DLD1 (cell line): Measurements from ENCODE around the gene GRWD1.

Experiments
- in situ Hi-C: cut with HindIII; loops from 2 replicates; pipeline ENCODE4 v1.10.0; 2017; ENCODE audit warnings: low sequenced_read_pairs

GRWD1 gene

GRCh38 chr19:48445606-48446481, at the start of gene GRWD1:
Gene GRWD1, plus strand, starts transcription at chr19:48445983. Its CDS starts 23 bp downstream, at chr19:48446006.
- in situ Hi-C loops: loop anchor here (25.0 kb wide), 1 partner anchor 109 kb away; the partner anchor contains the start of gene EMP3

GRCh38 chr19:48396016-48396823, 49.6 kb upstream of the GRWD1 start:
- in situ Hi-C loops: no loop called here

DNA sequence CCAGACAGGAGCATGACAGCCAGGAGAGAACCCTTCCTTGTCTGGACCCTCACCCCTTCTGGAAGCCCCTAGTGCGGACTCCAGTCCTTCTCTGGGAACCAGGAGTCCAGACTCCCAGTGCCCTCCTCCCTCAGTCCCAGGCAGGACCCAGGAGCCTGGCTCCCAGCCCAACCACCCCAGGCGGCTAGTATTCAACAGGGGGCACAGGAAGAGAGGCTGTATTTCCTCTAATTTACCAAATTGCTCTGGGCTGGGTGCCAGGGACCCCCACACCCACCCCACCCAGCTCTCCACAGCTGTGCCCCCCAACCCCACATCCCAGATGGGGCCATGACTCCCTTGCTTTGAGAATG, 49.0 kb upstream of the GRWD1 start:
- in situ Hi-C loops: no loop called here

GRCh38 chr19:48397263-48398101, 48.3 kb upstream of the GRWD1 start:
- in situ Hi-C loops: no loop called here

- in situ Hi-C loops: no loop called here
Observed at GRCh38 chr19:48398102-48398374, 47.7 kb upstream of the GRWD1 start.

- in situ Hi-C loops: no loop called here
Observed at GRCh38 chr19:48398375-48399235, 47.2 kb upstream of the GRWD1 start.

GRCh38 chr19:48400018-48400742, 45.6 kb upstream of the GRWD1 start:
- in situ Hi-C loops: no loop called here

DNA sequence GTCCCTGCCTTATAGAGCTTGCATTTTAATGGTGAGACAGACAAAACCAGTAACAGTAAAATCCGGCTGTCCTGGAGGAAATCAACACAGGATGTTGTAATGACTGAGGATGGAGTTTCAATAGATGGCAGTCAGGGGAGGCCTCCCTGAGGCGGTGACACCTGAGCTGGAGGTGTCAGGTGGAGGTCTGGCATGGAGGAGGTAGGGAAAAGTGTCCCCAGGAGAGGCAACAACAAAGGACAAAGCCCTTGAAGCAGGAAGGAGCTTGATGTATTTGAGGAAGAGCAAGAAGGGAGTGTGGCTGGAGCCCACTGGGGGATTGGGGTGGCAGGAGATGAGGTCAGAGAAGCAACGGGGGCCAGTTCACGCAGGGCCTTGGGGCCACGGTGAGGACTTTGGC, 44.5 kb upstream of the GRWD1 start:
- in situ Hi-C loops: no loop called here

- in situ Hi-C loops: no loop called here
Observed at GRCh38 chr19:48403606-48404005, 42.2 kb upstream of the GRWD1 start.

- in situ Hi-C loops: no loop called here
Observed at GRCh38 chr19:48405010-48405659, 40.6 kb upstream of the GRWD1 start.

DNA sequence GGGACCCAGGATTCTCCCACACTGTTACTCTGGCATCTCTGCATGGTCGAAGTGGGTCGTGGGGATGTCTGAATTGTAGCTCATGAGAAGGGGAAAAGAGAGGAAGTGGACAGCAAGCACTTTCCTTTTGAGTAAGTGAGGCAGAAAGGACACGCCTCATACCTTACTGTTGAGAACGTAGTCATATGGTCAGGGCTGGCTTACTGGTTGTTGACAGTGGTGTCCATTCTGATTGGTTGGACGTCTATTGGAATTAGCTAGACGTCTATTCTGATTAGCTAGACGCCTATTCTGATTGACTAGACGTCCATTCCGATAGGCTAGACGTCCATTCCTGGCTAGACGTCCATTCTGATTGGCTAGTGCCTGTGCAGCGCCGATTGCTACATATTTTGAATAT, 39.9 kb upstream of the GRWD1 start:
- in situ Hi-C loops: no loop called here

DNA sequence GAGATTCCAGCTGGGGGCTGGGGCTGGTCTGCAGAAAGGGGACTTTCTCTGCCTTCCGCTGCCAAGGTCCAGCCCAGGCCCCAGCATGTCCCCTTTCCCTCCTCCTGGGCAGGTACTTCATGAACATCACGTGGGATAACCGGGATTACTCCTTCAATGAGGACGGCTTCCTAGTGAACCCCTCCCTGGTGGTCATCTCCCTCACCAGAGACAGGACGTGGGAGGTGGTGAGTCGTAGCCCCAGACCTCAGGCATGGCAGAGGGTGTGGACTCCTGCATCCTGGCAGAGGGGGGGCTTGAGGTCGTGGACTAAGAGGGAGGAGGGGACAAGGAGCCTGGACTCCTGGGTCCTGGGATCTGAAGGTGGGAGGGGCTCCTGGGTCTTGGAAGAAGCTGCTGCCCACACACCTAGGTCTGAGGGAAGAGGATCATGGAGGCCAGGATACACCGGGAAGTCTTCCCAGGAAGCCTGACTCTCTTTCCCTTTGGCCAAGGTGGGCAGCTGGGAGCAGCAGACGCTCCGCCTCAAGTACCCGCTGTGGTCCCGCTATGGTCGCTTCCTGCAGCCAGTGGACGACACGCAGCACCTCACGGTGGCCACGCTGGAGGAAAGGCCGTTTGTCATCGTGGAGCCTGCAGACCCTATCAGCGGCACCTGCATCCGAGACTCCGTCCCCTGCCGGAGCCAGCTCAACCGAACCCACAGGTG, 31.8 kb upstream of the GRWD1 start:
- in situ Hi-C loops: no loop called here

- in situ Hi-C loops: no loop called here
Observed at GRCh38 chr19:48415395-48415794, 30.4 kb upstream of the GRWD1 start.

DNA sequence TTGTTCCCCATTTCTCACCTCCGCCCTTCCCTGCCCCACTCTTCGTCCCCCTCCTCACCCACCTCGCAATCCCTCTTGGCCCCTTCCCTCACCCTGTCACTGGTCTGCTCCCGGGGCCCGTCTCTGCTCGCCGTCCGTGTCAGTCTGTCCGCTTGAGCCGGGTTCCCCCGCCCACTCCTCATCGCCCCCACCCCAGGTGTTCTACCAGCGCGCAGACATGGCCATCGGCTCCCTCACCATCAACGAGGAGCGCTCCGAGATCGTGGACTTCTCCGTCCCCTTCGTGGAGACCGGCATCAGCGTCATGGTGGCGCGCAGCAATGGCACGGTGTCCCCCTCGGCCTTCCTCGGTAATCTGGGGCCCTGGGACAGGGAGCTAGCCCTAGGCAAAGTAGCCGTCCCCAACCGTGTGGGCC, 30.0 kb upstream of the GRWD1 start:
- in situ Hi-C loops: no loop called here

GRCh38 chr19:48417421-48417820, 28.4 kb upstream of the GRWD1 start:
- in situ Hi-C loops: no loop called here

DNA sequence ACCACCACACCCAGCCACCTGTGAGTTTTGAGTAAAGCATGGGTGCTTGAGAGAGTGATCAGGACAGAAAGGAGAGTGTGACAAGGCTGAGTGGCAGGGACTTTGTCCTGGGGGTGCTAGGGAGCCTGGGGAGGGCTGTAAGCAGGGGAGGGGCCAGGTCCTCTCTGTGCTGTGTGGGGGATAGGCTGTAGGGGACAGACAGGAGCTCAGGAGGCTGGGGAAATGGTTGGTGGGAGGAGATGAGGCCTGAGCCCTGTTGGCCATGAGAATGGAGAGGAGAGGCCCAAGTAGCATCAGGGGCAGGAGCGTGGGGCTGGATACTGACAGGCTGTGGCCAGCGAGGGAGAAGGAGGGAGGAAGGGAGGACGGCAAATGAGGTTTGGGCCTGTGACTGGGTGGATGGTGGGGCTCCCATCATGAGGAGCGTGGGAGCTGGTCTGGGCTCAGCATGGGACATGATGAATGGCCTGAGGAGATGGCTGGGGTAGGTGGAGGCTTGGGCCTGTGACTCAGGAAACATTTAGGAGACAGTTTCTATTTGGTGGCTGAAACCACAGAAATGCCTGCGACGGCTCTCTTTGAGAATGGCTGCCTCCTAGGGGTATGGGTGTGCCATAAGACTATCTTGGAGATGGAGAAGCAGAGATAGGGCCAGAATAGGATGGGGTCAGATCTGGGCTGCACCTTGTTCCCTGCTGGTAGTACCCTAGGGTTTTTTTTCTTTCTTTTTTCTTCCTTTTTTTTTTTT, 27.3 kb upstream of the GRWD1 start:
- in situ Hi-C loops: no loop called here

GRCh38 chr19:48419158-48419920, 26.4 kb upstream of the GRWD1 start:
- in situ Hi-C loops: no loop called here
